ENCODE results near the gene SYT8.
"Not testable (repeated sequence)": the region's sequence is repeated elsewhere in the genome, so short reads cannot be mapped to it uniquely, and the experiment has no call there.

SYT8 gene

GRCh38 chr11:1875851-1876301 is 41.1 kb downstream of the SYT8 start:
- not testable (repeated sequence) for FAIRE-seq

GRCh38 chr11:1876361-1877063 is 41.7 kb downstream of the SYT8 start:
- no peak for FAIRE-seq

- FAIRE-seq, result no peak
Measured at GRCh38 chr11:1877211-1878136, 42.7 kb downstream of the SYT8 start.

- FAIRE-seq, result no peak
Measured at GRCh38 chr11:1878137-1879031, 43.6 kb downstream of the SYT8 start.

- FAIRE-seq, result no peak
Measured at GRCh38 chr11:1879342-1879940, 44.7 kb downstream of the SYT8 start.

GRCh38 chr11:1879941-1880720 is 45.3 kb downstream of the SYT8 start:
- FAIRE-seq, result no peak

- FAIRE-seq, result no peak
Measured at GRCh38 chr11:1880746-1881441, 46.1 kb downstream of the SYT8 start.

GRCh38 chr11:1881442-1882264 is 46.9 kb downstream of the SYT8 start:
- FAIRE-seq, result no peak

- no peak for FAIRE-seq
Measured at GRCh38 chr11:1882265-1883238, 47.8 kb downstream of the SYT8 start.

- FAIRE-seq, result no peak
Measured at GRCh38 chr11:1883346-1884302, 48.8 kb downstream of the SYT8 start.

- FAIRE-seq, result no peak
Measured at GRCh38 chr11:1884303-1884700, 49.5 kb downstream of the SYT8 start.

- FAIRE-seq, result not testable (repeated sequence)
Measured at GRCh38 chr11:1886551-1886950, 51.8 kb downstream of the SYT8 start.

All from TTC549 (cell line).